DOHH2 (cell line): Measurements from ENCODE around the gene E2F2.
"Not testable (repeated sequence)": the region's sequence is repeated elsewhere in the genome, so short reads cannot be mapped to it uniquely, and the experiment has no call there.

Experiments used
- H3F3A ChIP-seq: fragments of 200-600 bp; sonication (generic), shearing (Covaris generic); 2 replicates; pipeline ENCODE4 v1.6.0; 2016; ENCODE audit warnings: antibody characterized with exemption, mild to moderate bottlenecking; ENCODE audit not compliant: control insufficient read depth, insufficient read depth
- H3K27ac ChIP-seq: fragments of 200-600 bp; sonication (generic); 2 replicates; pipeline ENCODE4 v1.5.1; 2014; ENCODE audit warnings: low read depth, mild to moderate bottlenecking, low read length, moderate library complexity
- H3K27me3 ChIP-seq: fragments of 200-600 bp; sonication (generic); 2 replicates; pipeline ENCODE4 v1.6.1; 2014; ENCODE audit warnings: mild to moderate bottlenecking, low read length, mixed read lengths; ENCODE audit not compliant: control insufficient read depth
- H3K36me3 ChIP-seq: fragments of 200-600 bp; sonication (generic); 2 replicates; pipeline ENCODE4 v1.6.1; 2014; ENCODE audit warnings: mild to moderate bottlenecking, low read length, moderate library complexity, mixed read lengths; ENCODE audit not compliant: control insufficient read depth
- H3K4me1 ChIP-seq: fragments of 200-600 bp; sonication (generic); 2 replicates; pipeline ENCODE4 v1.6.1; 2014; ENCODE audit warnings: mild to moderate bottlenecking, low read length, mixed read lengths; ENCODE audit not compliant: control insufficient read depth
- H3K4me2 ChIP-seq: fragments of 200-600 bp; sonication (generic); 2 replicates; pipeline ENCODE4 v1.6.0; 2014; ENCODE audit warnings: mild to moderate bottlenecking, low read length, moderate library complexity
- H3K4me3 ChIP-seq: fragments of 200-600 bp; sonication (generic); 2 replicates; pipeline ENCODE4 v1.5.1; 2014; ENCODE audit warnings: mild to moderate bottlenecking, low read length, mixed read lengths
- H3K79me2 ChIP-seq: fragments of 200-600 bp; sonication (generic); 2 replicates; pipeline ENCODE4 v1.6.1; 2014; ENCODE audit warnings: mild to moderate bottlenecking, low read length, mixed read lengths; ENCODE audit not compliant: control insufficient read depth
- H3K9me2 ChIP-seq: fragments of 200-600 bp; sonication (generic); replicated peaks from 2 replicates; pipeline ENCODE4 v1.6.1; 2014; ENCODE audit warnings: mild to moderate bottlenecking, low read length, mixed read lengths; ENCODE audit not compliant: control insufficient read depth
- H3K9me3 ChIP-seq: fragments of 200-600 bp; sonication (generic); 2 replicates; pipeline ENCODE4 v1.6.1; 2014; ENCODE audit warnings: antibody characterized with exemption, low read length, mixed read lengths; ENCODE audit not compliant: control insufficient read depth, insufficient read depth
- H4K20me1 ChIP-seq: fragments of 200-600 bp; sonication (generic); 2 replicates; pipeline ENCODE4 v1.6.0; 2014; ENCODE audit warnings: low read depth, mild to moderate bottlenecking, antibody characterized with exemption, low read length, moderate library complexity; ENCODE audit not compliant: control insufficient read depth, insufficient read depth
- CTCF ChIP-seq: fragments of 200-600 bp; sonication (generic); IDR thresholded peaks from one replicate; pipeline ENCODE4 v1.5.1; 2014; ENCODE audit warnings: antibody characterized with exemption, mild to moderate bottlenecking, low read depth, low read length; ENCODE audit not compliant: poor library complexity, severe bottlenecking
- EZH2phosphoT487 ChIP-seq: fragments of 200-600 bp; sonication (generic); IDR thresholded peaks from 2 replicates; pipeline ENCODE4 v1.6.1; 2017; ENCODE audit warnings: borderline replicate concordance, mild to moderate bottlenecking, antibody characterized with exemption, low read length, moderate library complexity, mixed read lengths

E2F2 gene

GRCh38 chr1:23509896-23510295 lies 21.1 kb downstream of the E2F2 start:
- TF ChIP-seq EZH2phosphoT487 (no peak), CTCF (no peak)
- Histone ChIP-seq H3K4me2 (no peak overlapping the region), H3K27ac (no peak overlapping the region), H3K9me3 (no peaks in the 10 kb centered on the region), H3K36me3 (peaks cover 93% of the 10 kb centered on the region), H4K20me1 (peaks cover 7% of the 10 kb centered on the region; the same call in 1 of the 2 replicates), H3K27me3 (no peaks in the 10 kb centered on the region), H3K9me2 (no peaks in the 10 kb centered on the region), H3K4me3 (no peak overlapping the region), H3K79me2 (peaks cover 18% of the 10 kb centered on the region), H3F3A (peaks cover 58% of the 10 kb centered on the region), H3K4me1 (no peaks in the 10 kb centered on the region)

GRCh38 chr1:23506376-23507107 lies 24.5 kb downstream of the E2F2 start:
- Histone ChIP-seq H3F3A (peaks cover 49% of the 10 kb centered on the region), H3K36me3 (peaks cover 60% of the 10 kb centered on the region)

GRCh38 chr1:23505851-23506250 lies 25.2 kb downstream of the E2F2 start:
- no peak overlapping the region for H3K4me2 ChIP-seq
- no peak overlapping the region for H3K4me3 ChIP-seq
- H3K36me3 ChIP-seq: peaks cover 53% of the 10 kb centered on the region
- no peaks in the 10 kb centered on the region for H4K20me1 ChIP-seq
- TF ChIP-seq EZH2phosphoT487: no peak
- no peak for TF ChIP-seq CTCF
- H3K9me3 ChIP-seq: no peaks in the 10 kb centered on the region
- no peaks in the 10 kb centered on the region for H3K27me3 ChIP-seq
- H3K27ac ChIP-seq: no peak overlapping the region
- no peaks in the 10 kb centered on the region for H3K9me2 ChIP-seq
- peaks cover 2% of the 10 kb centered on the region; the same call in 1 of the 2 replicates for H3K79me2 ChIP-seq
- H3K4me1 ChIP-seq: no peaks in the 10 kb centered on the region
- peaks cover 45% of the 10 kb centered on the region for H3F3A ChIP-seq

More at GRCh38 chr1:23506376-23507107, 24.5 kb downstream of the E2F2 start:
- Histone ChIP-seq H3K27me3 (no peaks in the 10 kb centered on the region), H3K27ac (no peak overlapping the region), H3K9me3 (no peaks in the 10 kb centered on the region), H3K9me2 (no peaks in the 10 kb centered on the region), H3K79me2 (peaks cover 4% of the 10 kb centered on the region), H3K4me1 (no peaks in the 10 kb centered on the region), H3K4me2 (no peak overlapping the region), H4K20me1 (no peaks in the 10 kb centered on the region), H3K4me3 (no peak overlapping the region)
- TF ChIP-seq EZH2phosphoT487: no peak
- TF ChIP-seq CTCF: no peak

- not testable (repeated sequence) for H3K79me2 ChIP-seq, H3K9me2 ChIP-seq, H4K20me1 ChIP-seq, H3K9me3 ChIP-seq, H3K27ac ChIP-seq, H3K4me3 ChIP-seq, H3K4me2 ChIP-seq, H3K27me3 ChIP-seq
- Histone ChIP-seq H3K4me1 (peaks cover 12% of the 10 kb centered on the region), H3F3A (peaks cover 42% of the 10 kb centered on the region), H3K36me3 (peaks cover 36% of the 10 kb centered on the region)
These were observed 26.9 kb downstream of the E2F2 start for GRCh38 chr1:23504156-23504555.
